CD8-positive, alpha-beta memory T cell (primary cell): Measurements from ENCODE around the gene CFAP44. TPM values are rescaled to one million over a fixed set of nuclear protein-coding genes. Genes with fewer than 3 reads are reported as not detected.

Experiments
- CTCF ChIA-PET: fragments of 350-600 bp; sonication (Branson Sonifier 250); formaldehyde crosslinking; loops from one replicate; lab custom pipeline; 2021; ENCODE audit warnings: antibody characterized with exemption; lab: Charles Lee
- POLR2A ChIA-PET: fragments of 350-600 bp; sonication (Branson Sonifier 250); formaldehyde crosslinking; loops from one replicate; lab custom pipeline; 2021; ENCODE audit warnings: antibody characterized with exemption; lab: Charles Lee
- DNase-seq, 5 donors: peaks; one replicate each; pipeline versions ENCODE4 v3.0.0 to v3.0.0-alpha.2; 2020 to 2022; ENCODE audit warnings: mixed read lengths in 1 of 5
- H3K27ac ChIP-seq: one replicate; pipeline ENCODE4 v1.7.0; 2013; ENCODE audit warnings: low read depth, mild to moderate bottlenecking, low read length, moderate library complexity
- H3K27me3 ChIP-seq: 2 replicates; pipeline ENCODE4 v1.7.0; 2013; ENCODE audit warnings: low read length, mild to moderate bottlenecking; ENCODE audit not compliant: insufficient read depth, poor library complexity, severe bottlenecking
- H3K36me3 ChIP-seq: 2 replicates; pipeline ENCODE4 v1.7.0; 2013; ENCODE audit warnings: mild to moderate bottlenecking, low read length, moderate library complexity; ENCODE audit not compliant: insufficient read depth
- H3K4me1 ChIP-seq: 2 replicates; pipeline ENCODE4 v1.7.0; 2013; ENCODE audit warnings: mild to moderate bottlenecking, low read length, moderate library complexity; ENCODE audit not compliant: insufficient read depth
- H3K4me3 ChIP-seq: 2 replicates; pipeline ENCODE4 v1.7.0; 2013; ENCODE audit warnings: mild to moderate bottlenecking, low read length
- H3K9me3 ChIP-seq: 2 replicates; pipeline ENCODE4 v1.7.0; 2013; ENCODE audit warnings: mild to moderate bottlenecking, low read length
- H3K27ac Mint-ChIP-seq, 8 donors: one replicate each; pipeline ENCODE4 v1.8.0; 2020 to 2021; ENCODE audit warnings: mixed read lengths in 8 of 8, mild to moderate bottlenecking in 6 of 8, inconsistent platforms in 3 of 8, moderate library complexity in 3 of 8
- H3K27me3 Mint-ChIP-seq, 2 donors: one replicate each; pipeline ENCODE4 v1.8.0; 2020 to 2021; ENCODE audit warnings: mixed read lengths in 2 of 2, mild to moderate bottlenecking in 1 of 2, moderate library complexity in 1 of 2
- H3K36me3 Mint-ChIP-seq, 3 donors: one replicate each; pipeline ENCODE4 v1.8.0; 2020 to 2021; ENCODE audit warnings: mixed read lengths in 3 of 3, inconsistent platforms in 1 of 3, mild to moderate bottlenecking in 1 of 3
- H3K4me1 Mint-ChIP-seq, 3 donors: one replicate each; pipeline ENCODE4 v1.8.0; 2020 to 2021; ENCODE audit warnings: mixed read lengths in 3 of 3, inconsistent platforms in 1 of 3, mild to moderate bottlenecking in 1 of 3
- H3K4me3 Mint-ChIP-seq, 7 donors: one replicate each; pipeline ENCODE4 v1.8.0; 2020 to 2021; ENCODE audit warnings: mixed read lengths in 7 of 7, mild to moderate bottlenecking in 6 of 7, moderate library complexity in 4 of 7, inconsistent platforms in 2 of 7
- H3K9me3 Mint-ChIP-seq, 5 donors: one replicate each; pipeline ENCODE4 v1.8.0; 2020 to 2022; ENCODE audit warnings: mixed read lengths in 5 of 5, mild to moderate bottlenecking in 3 of 5, moderate library complexity in 2 of 5, inconsistent platforms in 1 of 5
- polyA plus RNA-seq: library from polyadenylated mRNA; unstranded; fragments of 300-500 nt; fragmentation: Illumina TruSeq; gene quantifications from one replicate; pipeline ENCODE4 v1.2.3, GENCODE V29; 2021
- total RNA-seq, 2 experiments: library from RNA; stranded (reverse); gene quantifications; one replicate each; pipeline ENCODE4 v1.2.3, GENCODE V29; 2021

Gene CFAP44
- total and polyA plus RNA-seq, 3 experiments from 2014 or later: 0.51 to 5.3 (median 3.9) TPM

GRCh38 chr3:113421082-113421481 is 20.2 kb downstream of the CFAP44 start:
- Mint-ChIP-seq H3K27me3 (no peaks in the 10 kb centered on the region), H3K27ac (no peak overlapping the region), H3K9me3 (peaks cover 7 to 25% (median 12%) of the 10 kb centered on the region in 5 donors), H3K36me3 (peaks cover 26 to 72% (median 47%) of the 10 kb centered on the region in 3 donors), H3K4me1 (no peaks in the 10 kb centered on the region), H3K4me3 (no peak overlapping the region)
- Histone ChIP-seq H3K36me3 (peaks cover 7% of the 10 kb centered on the region), H3K27me3 (no peaks in the 10 kb centered on the region), H3K4me1 (no peaks in the 10 kb centered on the region), H3K27ac (no peak overlapping the region), H3K9me3 (no peaks in the 10 kb centered on the region), H3K4me3 (no peak overlapping the region)
- ChIA-PET CTCF (no interaction called here), POLR2A (no interaction called here)
- no peak for DNase-seq

GRCh38 chr3:113409676-113410075 is 31.6 kb downstream of the CFAP44 start:
- H3K36me3 ChIP-seq: no peaks in the 10 kb centered on the region
- H3K27ac Mint-ChIP-seq: no peak overlapping the region
- no peaks in the 10 kb centered on the region for H3K4me1 Mint-ChIP-seq
- no peaks in the 10 kb centered on the region for H3K9me3 ChIP-seq
- CTCF ChIA-PET: no interaction called here
- no peaks in the 10 kb centered on the region for H3K27me3 Mint-ChIP-seq
- no peak overlapping the region for H3K4me3 Mint-ChIP-seq
- peaks cover 10 to 38% (median 33%) of the 10 kb centered on the region in 5 donors for H3K9me3 Mint-ChIP-seq
- H3K27me3 ChIP-seq: no peaks in the 10 kb centered on the region
- DNase-seq: no peak
- no peaks in the 10 kb centered on the region for H3K4me1 ChIP-seq
- H3K27ac ChIP-seq: no peak overlapping the region
- no peak overlapping the region for H3K4me3 ChIP-seq
- H3K36me3 Mint-ChIP-seq: peaks cover 8 to 31% (median 14%) of the 10 kb centered on the region in 3 donors
- POLR2A ChIA-PET: no interaction called here

- ChIA-PET POLR2A (no interaction called here), CTCF (interaction anchor here (0.6 kb wide), 1 partner anchor 206 kb away, joined by 3 read pairs; no protein-coding TSS in a partner anchor)
- no peak for DNase-seq
- Mint-ChIP-seq H3K4me1 (no peaks in the 10 kb centered on the region), H3K36me3 (peaks cover 12 to 34% (median 22%) of the 10 kb centered on the region in 3 donors), H3K9me3 (no peaks in the 10 kb centered on the region), H3K4me3 (no peak overlapping the region), H3K27me3 (no peaks in the 10 kb centered on the region), H3K27ac (no peak overlapping the region)
- Histone ChIP-seq H3K27me3 (no peaks in the 10 kb centered on the region), H3K4me3 (no peak overlapping the region), H3K9me3 (no peaks in the 10 kb centered on the region), H3K36me3 (no peaks in the 10 kb centered on the region), H3K27ac (no peak overlapping the region), H3K4me1 (no peaks in the 10 kb centered on the region)
These were observed 36.1 kb downstream of the CFAP44 start for GRCh38 chr3:113405180-113405579.

- H3K4me3 Mint-ChIP-seq: no peak overlapping the region
- Histone ChIP-seq H3K4me3 (no peak overlapping the region), H3K36me3 (no peaks in the 10 kb centered on the region), H3K9me3 (no peaks in the 10 kb centered on the region), H3K4me1 (no peaks in the 10 kb centered on the region), H3K27me3 (no peaks in the 10 kb centered on the region), H3K27ac (no peak overlapping the region)
- DNase-seq: no peak
- no peaks in the 10 kb centered on the region for H3K27me3 Mint-ChIP-seq
- no peaks in the 10 kb centered on the region for H3K9me3 Mint-ChIP-seq
- ChIA-PET CTCF (interaction anchor here (0.6 kb wide), 1 partner anchor 207 kb away, joined by 3 read pairs; no protein-coding TSS in a partner anchor), POLR2A (no interaction called here)
- H3K36me3 Mint-ChIP-seq: peaks cover 12 to 36% (median 25%) of the 10 kb centered on the region in 3 donors
- H3K4me1 Mint-ChIP-seq: no peaks in the 10 kb centered on the region
- no peak overlapping the region for H3K27ac Mint-ChIP-seq
These were observed 36.7 kb downstream of the CFAP44 start for GRCh38 chr3:113404637-113405036.

Other genes with a start within 250 kb of the CFAP44 start
- gene BOC, start 229.9 kb downstream of the CFAP44 start, total RNA-seq: not detected
- not detected for gene BOC, start 229.9 kb downstream of the CFAP44 start, polyA plus RNA-seq
- gene SPICE1, start 73.7 kb upstream of the CFAP44 start, total RNA-seq: 10 to 100 TPM; 21.4 TPM
- gene SPICE1, start 73.7 kb upstream of the CFAP44 start, polyA plus RNA-seq: 4.0 TPM
- 10 to 100 TPM; 14.8 to 16.6 TPM for gene SIDT1, start 91.1 kb upstream of the CFAP44 start, total RNA-seq
- 23.9 TPM for gene SIDT1, start 91.1 kb upstream of the CFAP44 start, polyA plus RNA-seq